Ishikawa (cell line): ENCODE data around the gene DGKD.

ENCODE experiments used
- CEBPB ChIP-seq: IDR thresholded peaks from 2 replicates; pipeline ENCODE4 v1.6.1; 2012
- CREB1 ChIP-seq: IDR thresholded peaks from 2 replicates; pipeline ENCODE4 v1.6.1; 2012; ENCODE audit warnings: low read depth
- EGR1 ChIP-seq: IDR thresholded peaks from 2 replicates; pipeline ENCODE4 v1.6.1; 2012
- EP300 ChIP-seq: IDR thresholded peaks from 2 replicates; pipeline ENCODE4 v1.6.1; 2012; ENCODE audit warnings: borderline replicate concordance
- FOXM1 ChIP-seq: IDR thresholded peaks from 2 replicates; pipeline ENCODE4 v1.6.1; 2012; ENCODE audit warnings: low read depth, borderline replicate concordance
- MAX ChIP-seq: IDR thresholded peaks from 2 replicates; pipeline ENCODE4 v1.6.1; 2012
- NFIC ChIP-seq: IDR thresholded peaks from 2 replicates; pipeline ENCODE4 v1.6.1; 2012
- RAD21 ChIP-seq: IDR thresholded peaks from 2 replicates; pipeline ENCODE4 v1.6.1; 2012; ENCODE audit warnings: low read depth
- REST ChIP-seq: IDR thresholded peaks from 2 replicates; pipeline ENCODE4 v1.6.1; 2012; ENCODE audit warnings: low read depth, mild to moderate bottlenecking
- TAF1 ChIP-seq: IDR thresholded peaks from 2 replicates; pipeline ENCODE4 v1.6.1; 2012; ENCODE audit warnings: low read depth, mild to moderate bottlenecking
- TCF12 ChIP-seq: IDR thresholded peaks from 2 replicates; pipeline ENCODE4 v1.6.1; 2012; ENCODE audit warnings: low read depth
- TEAD4 ChIP-seq: IDR thresholded peaks from 2 replicates; pipeline ENCODE4 v1.6.1; 2012
- USF1 ChIP-seq: IDR thresholded peaks from 2 replicates; pipeline ENCODE4 v1.6.1; 2012
- YY1 ChIP-seq: IDR thresholded peaks from 2 replicates; pipeline ENCODE4 v1.6.1; 2012; ENCODE audit warnings: low read depth
- ZBTB7A ChIP-seq: IDR thresholded peaks from 2 replicates; pipeline ENCODE4 v1.6.1; 2012; ENCODE audit warnings: low read depth

The DGKD gene

GRCh38 chr2:233325256-233325655 is 29.0 kb upstream of the DGKD start:
- TF ChIP-seq TAF1 (no peak), REST (no peak), USF1 (no peak), TCF12 (no peak), EGR1 (no peak), FOXM1 (no peak), YY1 (no peak), TEAD4 (no peak)

GRCh38 chr2:233325814-233326213 is 28.5 kb upstream of the DGKD start:
- TF ChIP-seq TEAD4: no peak
- TF ChIP-seq REST: peak; percentile 54; the same call in 1 of the 2 replicates

- TF ChIP-seq TEAD4 (no peak), YY1 (no peak), NFIC (no peak), TAF1 (no peak), CEBPB (no peak), EGR1 (no peak), TCF12 (no peak), EP300 (no peak)
These were observed 27.8 kb upstream of the DGKD start for GRCh38 chr2:233326500-233326899.

- TF ChIP-seq YY1 (no peak), EGR1 (no peak), RAD21 (no peak), REST (no peak), NFIC (no peak), MAX (no peak), FOXM1 (no peak), TAF1 (no peak), USF1 (no peak), CREB1 (no peak), ZBTB7A (no peak), CEBPB (no peak), EP300 (no peak), TCF12 (no peak), TEAD4 (no peak)
These were observed 25.4 kb upstream of the DGKD start for GRCh38 chr2:233328922-233329321.

- TF ChIP-seq EGR1: no peak
- 0 out of 2 replicates have a peak, but pooled peaks have one; percentile 49 for TF ChIP-seq MAX
- peak; percentile 72 for TF ChIP-seq FOXM1
- 0 out of 2 replicates have a peak, but pooled peaks have one; percentile 5 for TF ChIP-seq USF1
- no peak for TF ChIP-seq REST
- TF ChIP-seq CEBPB: no peak
- TF ChIP-seq RAD21: no peak
- no peak for TF ChIP-seq ZBTB7A
- no peak for TF ChIP-seq TAF1
- TF ChIP-seq EP300: peak; percentile 85
- TF ChIP-seq CREB1: no peak
- TF ChIP-seq TCF12: peak; percentile 92
- peak; percentile 89 for TF ChIP-seq TEAD4
- peak; percentile 92 for TF ChIP-seq NFIC
- peak; percentile 70 for TF ChIP-seq YY1
These were observed 24.7 kb upstream of the DGKD start for GRCh38 chr2:233329489-233330135.
